Osteoblast (primary cell): Measurements from ENCODE around the gene SLC22A17. TPM values are rescaled to one million over a fixed set of nuclear protein-coding genes. Genes with fewer than 3 reads are reported as not detected.

ENCODE experiments used
- DNase-seq: peaks from one replicate; pipeline ENCODE4 v3.0.0; 2011; ENCODE audit warnings: low spot score, mixed read lengths; ENCODE audit not compliant: insufficient read length; ENCODE audit errors: missing footprints
- H2AFZ ChIP-seq: 2 replicates; pipeline ENCODE4 v1.6.0; 2011; ENCODE audit warnings: mild to moderate bottlenecking, low read length
- H3K27ac ChIP-seq: 2 replicates; pipeline ENCODE4 v1.5.1; 2011; ENCODE audit warnings: mild to moderate bottlenecking, low read depth, low read length, moderate library complexity
- H3K27me3 ChIP-seq: 2 replicates; pipeline ENCODE4 v1.6.0; 2012; ENCODE audit warnings: mild to moderate bottlenecking, control low read depth, inconsistent platforms, low read length, moderate library complexity; ENCODE audit not compliant: insufficient read depth
- H3K36me3 ChIP-seq: 2 replicates; pipeline ENCODE4 v1.5.1; 2011; ENCODE audit warnings: mild to moderate bottlenecking, low read length, control low read depth, moderate library complexity; ENCODE audit not compliant: insufficient read depth
- H3K4me1 ChIP-seq: 2 replicates; pipeline ENCODE4 v1.5.1; 2011; ENCODE audit warnings: mild to moderate bottlenecking, low read length, control low read depth, moderate library complexity; ENCODE audit not compliant: insufficient read depth
- H3K4me2 ChIP-seq: 2 replicates; pipeline ENCODE4 v1.6.0; 2011; ENCODE audit warnings: mild to moderate bottlenecking, low read length; ENCODE audit not compliant: insufficient read depth
- H3K4me3 ChIP-seq: fragments of 200-600 bp; sonication (generic); 3 replicates; pipeline ENCODE4 v1.5.1; 2012; ENCODE audit warnings: mild to moderate bottlenecking, low read length, inconsistent platforms; ENCODE audit not compliant: insufficient read depth
- H3K79me2 ChIP-seq: 2 replicates; pipeline ENCODE4 v1.6.0; 2012; ENCODE audit warnings: mild to moderate bottlenecking, low read length, control low read depth, inconsistent platforms; ENCODE audit not compliant: insufficient read depth
- H3K9me3 ChIP-seq: 2 replicates; pipeline ENCODE4 v1.5.1; 2011; ENCODE audit warnings: low read depth, low read length, control low read depth
- H4K20me1 ChIP-seq: 2 replicates; pipeline ENCODE4 v1.6.0; 2012; ENCODE audit warnings: mild to moderate bottlenecking, low read length, control low read depth; ENCODE audit not compliant: insufficient read depth
- total RNA-seq: library from RNA; depleted of rRNA; stranded (reverse); fragments of >200 nt; gene quantifications from 2 replicates; pipeline ENCODE4 v1.2.3, GENCODE V29; 2012
- TF ChIP-seq, protein P1 (sequence below): IDR thresholded peaks from 2 replicates; pipeline ENCODE4 v1.5.1; 2011; ENCODE audit warnings: mild to moderate bottlenecking, low read depth, low read length, moderate library complexity; ENCODE audit errors: extremely low read depth

SLC22A17 gene
- total RNA-seq, 1 donor, result 18.1 TPM

DNA sequence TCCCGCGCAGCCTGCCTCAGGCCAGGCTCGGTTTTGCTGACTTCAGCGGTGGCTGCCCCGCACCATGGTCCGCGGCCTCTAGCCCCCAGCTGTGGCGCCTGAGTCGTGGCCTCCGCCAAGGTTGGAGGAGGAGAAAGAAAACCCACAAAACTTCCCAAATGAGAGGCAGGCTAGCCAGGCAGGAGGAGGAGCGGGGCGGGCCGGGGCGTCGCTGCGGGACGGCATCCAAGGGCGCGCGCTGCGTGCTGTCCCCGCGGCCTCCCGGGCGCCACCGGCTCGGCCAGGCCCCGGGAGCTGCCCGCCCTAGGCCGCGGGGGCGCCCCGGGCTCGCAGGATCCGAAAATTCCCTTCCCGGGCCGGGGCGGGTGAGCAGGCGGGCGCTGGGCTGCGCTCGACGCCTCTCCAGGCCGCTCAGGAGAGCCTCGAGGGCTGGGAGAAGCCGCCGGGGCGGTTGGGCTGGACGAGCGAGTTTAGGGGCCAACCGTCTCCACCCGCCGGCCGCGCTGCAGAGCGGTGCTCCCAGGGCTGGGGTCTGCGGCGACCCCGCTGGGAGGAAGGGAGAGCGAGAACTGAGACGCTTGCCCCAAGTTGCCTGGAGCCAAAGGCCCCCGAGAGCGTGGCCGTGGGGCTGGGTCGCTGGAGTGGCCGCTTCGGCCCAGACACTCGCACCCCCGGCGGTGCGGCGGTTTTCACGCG lies 12.5 kb upstream of the SLC22A17 start, which contains the start of gene EFS:
EFS (minus strand) TSS at position 137 of the 696 bp plus-strand sequence. CDS start 147 bp downstream, outside the sequence.
- H3K79me2 ChIP-seq, result peaks cover 4% of the 10 kb centered on the region
- DNase-seq, result peak; percentile 91
- no peaks in the 10 kb centered on the region for H4K20me1 ChIP-seq
- H2AFZ ChIP-seq, result peak within 1 kb of the TSS; percentile 56
- peaks cover 10% of the 10 kb centered on the region for H3K27me3 ChIP-seq
- no peaks in the 10 kb centered on the region for H3K9me3 ChIP-seq
- H3K4me1 ChIP-seq, result peaks cover 5% of the 10 kb centered on the region
- peak within 1 kb of the TSS; percentile 24 for H3K27ac ChIP-seq
- TF ChIP-seq, protein P1, sequence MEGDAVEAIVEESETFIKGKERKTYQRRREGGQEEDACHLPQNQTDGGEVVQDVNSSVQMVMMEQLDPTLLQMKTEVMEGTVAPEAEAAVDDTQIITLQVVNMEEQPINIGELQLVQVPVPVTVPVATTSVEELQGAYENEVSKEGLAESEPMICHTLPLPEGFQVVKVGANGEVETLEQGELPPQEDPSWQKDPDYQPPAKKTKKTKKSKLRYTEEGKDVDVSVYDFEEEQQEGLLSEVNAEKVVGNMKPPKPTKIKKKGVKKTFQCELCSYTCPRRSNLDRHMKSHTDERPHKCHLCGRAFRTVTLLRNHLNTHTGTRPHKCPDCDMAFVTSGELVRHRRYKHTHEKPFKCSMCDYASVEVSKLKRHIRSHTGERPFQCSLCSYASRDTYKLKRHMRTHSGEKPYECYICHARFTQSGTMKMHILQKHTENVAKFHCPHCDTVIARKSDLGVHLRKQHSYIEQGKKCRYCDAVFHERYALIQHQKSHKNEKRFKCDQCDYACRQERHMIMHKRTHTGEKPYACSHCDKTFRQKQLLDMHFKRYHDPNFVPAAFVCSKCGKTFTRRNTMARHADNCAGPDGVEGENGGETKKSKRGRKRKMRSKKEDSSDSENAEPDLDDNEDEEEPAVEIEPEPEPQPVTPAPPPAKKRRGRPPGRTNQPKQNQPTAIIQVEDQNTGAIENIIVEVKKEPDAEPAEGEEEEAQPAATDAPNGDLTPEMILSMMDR, result no peak
- peak within 1 kb of the TSS; percentile 81 for H3K4me2 ChIP-seq
- no peaks in the 10 kb centered on the region for H3K36me3 ChIP-seq
- peak within 1 kb of the TSS; percentile 76 for H3K4me3 ChIP-seq

DNA sequence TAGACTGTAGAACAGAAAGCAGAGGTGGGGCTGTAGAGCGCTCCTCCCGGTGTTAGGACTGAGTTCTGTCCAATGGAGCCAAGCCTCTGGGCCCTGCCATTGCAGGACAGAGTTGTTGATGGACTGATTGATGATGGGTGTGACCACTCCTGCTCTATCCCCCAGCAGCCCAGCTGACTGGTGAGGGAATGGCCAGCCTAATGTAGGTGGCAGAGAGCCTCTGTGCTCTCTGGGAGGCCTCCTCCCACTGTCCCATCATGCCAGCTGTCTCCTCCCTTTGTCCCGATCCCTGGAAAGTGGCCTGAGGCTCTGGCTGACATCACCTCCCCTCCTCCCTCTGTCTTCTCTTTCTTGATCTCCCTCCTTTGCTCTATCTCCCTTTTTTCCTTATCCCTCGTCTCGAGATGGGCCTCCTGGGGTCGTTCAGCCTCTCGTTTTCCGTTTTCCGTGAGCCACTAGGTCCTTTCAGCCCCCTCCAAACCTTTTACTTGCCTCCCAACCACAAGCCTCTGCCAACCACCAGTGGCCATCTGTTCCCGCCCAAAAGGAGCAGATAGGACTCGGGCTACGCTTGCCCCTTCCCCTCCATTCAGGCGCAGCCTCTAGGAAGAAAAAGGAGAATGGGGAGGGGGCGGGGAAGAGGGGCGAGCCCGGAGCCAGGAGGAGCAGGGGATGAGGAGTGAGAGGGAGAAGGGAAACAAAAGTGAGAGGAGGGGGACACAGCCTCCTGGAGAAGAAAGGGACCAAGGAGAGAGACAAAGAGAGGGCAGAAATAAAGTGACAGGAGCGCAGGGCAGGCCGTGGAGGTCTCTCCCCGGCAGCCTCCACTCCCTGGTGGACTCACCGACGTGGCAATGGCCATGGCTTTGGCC lies 11.7 kb upstream of the SLC22A17 start:
- H3K4me2 ChIP-seq, result peak overlapping the region; percentile 81
- H3K4me3 ChIP-seq, result peak overlapping the region; percentile 76
- peaks cover 5% of the 10 kb centered on the region for H3K4me1 ChIP-seq
- H3K36me3 ChIP-seq, result no peaks in the 10 kb centered on the region
- TF ChIP-seq, protein P1, result no peak
- H3K9me3 ChIP-seq, result no peaks in the 10 kb centered on the region
- peaks cover 4% of the 10 kb centered on the region for H3K79me2 ChIP-seq
- peak overlapping the region; percentile 24 for H3K27ac ChIP-seq
- H3K27me3 ChIP-seq, result peaks cover 8% of the 10 kb centered on the region
- H2AFZ ChIP-seq, result peak overlapping the region; percentile 56
- no peaks in the 10 kb centered on the region for H4K20me1 ChIP-seq
- peak; percentile 91 for DNase-seq

DNA sequence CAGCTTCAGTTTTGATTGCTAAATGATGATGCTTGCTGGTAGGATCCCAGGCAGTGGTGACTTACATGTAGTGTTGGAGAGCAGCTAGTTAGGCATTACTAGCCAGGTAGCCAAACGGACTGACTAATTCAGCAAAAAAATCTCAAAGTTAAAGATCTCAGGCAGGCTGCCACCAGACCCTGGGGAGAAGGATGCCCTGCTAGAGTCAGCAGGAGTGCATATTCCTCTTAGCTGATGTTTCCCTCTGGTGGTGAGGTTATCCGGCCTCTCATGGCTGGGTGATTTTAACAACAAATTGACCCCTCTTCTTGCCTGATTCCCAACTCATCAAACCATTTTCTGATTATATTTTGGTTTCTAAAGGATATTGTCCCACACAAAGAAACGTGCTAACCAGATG lies 9.5 kb upstream of the SLC22A17 start:
- Histone ChIP-seq H3K27ac (peak overlapping the region; percentile 46), H3K36me3 (peaks cover 10% of the 10 kb centered on the region), H4K20me1 (no peaks in the 10 kb centered on the region), H3K27me3 (no peaks in the 10 kb centered on the region), H3K4me3 (no peak overlapping the region), H3K79me2 (peaks cover 4% of the 10 kb centered on the region), H3K4me2 (no peak overlapping the region), H3K4me1 (peaks cover 5% of the 10 kb centered on the region), H2AFZ (no peak overlapping the region), H3K9me3 (no peaks in the 10 kb centered on the region)
- TF ChIP-seq, protein P1, result peak; percentile 45
- peak; percentile 95 for DNase-seq

DNA sequence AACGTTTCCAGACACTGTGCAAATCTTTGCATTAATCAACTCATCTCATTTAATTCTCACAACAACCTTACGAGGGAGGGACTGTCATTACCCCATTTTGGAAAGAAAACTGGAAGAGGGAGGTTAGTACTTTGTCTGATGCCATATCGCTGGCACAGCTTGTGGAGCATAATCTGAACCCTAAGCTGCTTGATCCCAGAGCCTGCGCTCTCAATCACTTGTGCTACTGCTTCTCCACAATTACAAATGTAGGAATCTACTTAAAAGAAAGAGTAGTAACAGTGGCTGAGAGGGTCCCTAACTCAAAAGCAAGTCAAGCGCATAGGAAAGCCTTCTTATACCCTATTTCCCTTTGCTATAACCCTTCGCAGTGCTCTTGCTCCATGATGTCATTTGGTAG lies 9.1 kb upstream of the SLC22A17 start:
- no peaks in the 10 kb centered on the region for H4K20me1 ChIP-seq
- peaks cover 4% of the 10 kb centered on the region for H3K79me2 ChIP-seq
- no peaks in the 10 kb centered on the region for H3K9me3 ChIP-seq
- H2AFZ ChIP-seq, result no peak overlapping the region
- no peak for DNase-seq
- peaks cover 12% of the 10 kb centered on the region for H3K36me3 ChIP-seq
- peaks cover 5% of the 10 kb centered on the region for H3K4me1 ChIP-seq
- H3K27ac ChIP-seq, result peak overlapping the region; percentile 46
- no peak overlapping the region for H3K4me2 ChIP-seq
- no peaks in the 10 kb centered on the region for H3K27me3 ChIP-seq
- TF ChIP-seq, protein P1, result no peak
- no peak overlapping the region for H3K4me3 ChIP-seq
